ENCODE data around the gene SMYD3.

Gene SMYD3

DNA sequence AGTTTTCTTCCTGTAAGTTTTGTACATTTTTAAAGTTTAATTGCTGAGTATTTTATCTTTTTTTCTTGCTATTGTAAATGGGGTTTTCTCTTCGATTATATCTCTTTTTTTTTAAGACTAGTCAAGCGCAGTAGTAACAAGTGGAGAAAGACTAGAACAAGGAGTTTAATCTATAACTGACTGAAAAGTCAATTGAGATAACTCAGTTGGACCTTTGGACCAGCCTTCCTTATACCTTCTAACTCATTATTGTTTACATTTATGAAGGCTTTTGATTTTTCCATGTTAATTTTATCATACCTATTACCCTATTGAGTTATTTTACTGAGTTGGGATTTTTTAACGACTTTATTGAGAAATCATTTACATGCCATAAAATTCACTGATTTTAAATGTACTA is 81.2 kb downstream of the SMYD3 start:
- Histone ChIP-seq H3K4me2 (ENCODE audit: low read depth, low read length, poor library complexity, severe bottlenecking) (no peak overlapping the region), H3K4me3 (ENCODE audit: low read length, poor library complexity, severe bottlenecking) (no peak overlapping the region), H3K4me1 (ENCODE audit: insufficient read depth, low read length, poor library complexity, severe bottlenecking) (peaks cover 57% of the 10 kb centered on the region), H3K36me3 (ENCODE audit: insufficient read depth, low read length) (no peaks in the 10 kb centered on the region), H3K9ac (ENCODE audit: low read depth, low read length, poor library complexity, severe bottlenecking) (no peak overlapping the region), H3K9me2 (replicated peaks; ENCODE audit: low read depth, low read length) (no peaks in the 10 kb centered on the region), H3K79me2 (ENCODE audit: insufficient read depth, low read length) (peaks cover 21% of the 10 kb centered on the region), H3K9me3 (ENCODE audit: insufficient read depth, low read depth, low read length) (no peaks in the 10 kb centered on the region), H3F3A (ENCODE audit: low read depth) (peaks cover 11% of the 10 kb centered on the region), H3K27me3 (ENCODE audit: insufficient read depth, low read length, poor library complexity, severe bottlenecking) (no peaks in the 10 kb centered on the region), H2AFZ (ENCODE audit: low read length) (no peak overlapping the region), H4K20me1 (ENCODE audit: insufficient read depth, low read length, poor library complexity, severe bottlenecking) (no peaks in the 10 kb centered on the region)
- TF ChIP-seq, protein P1, sequence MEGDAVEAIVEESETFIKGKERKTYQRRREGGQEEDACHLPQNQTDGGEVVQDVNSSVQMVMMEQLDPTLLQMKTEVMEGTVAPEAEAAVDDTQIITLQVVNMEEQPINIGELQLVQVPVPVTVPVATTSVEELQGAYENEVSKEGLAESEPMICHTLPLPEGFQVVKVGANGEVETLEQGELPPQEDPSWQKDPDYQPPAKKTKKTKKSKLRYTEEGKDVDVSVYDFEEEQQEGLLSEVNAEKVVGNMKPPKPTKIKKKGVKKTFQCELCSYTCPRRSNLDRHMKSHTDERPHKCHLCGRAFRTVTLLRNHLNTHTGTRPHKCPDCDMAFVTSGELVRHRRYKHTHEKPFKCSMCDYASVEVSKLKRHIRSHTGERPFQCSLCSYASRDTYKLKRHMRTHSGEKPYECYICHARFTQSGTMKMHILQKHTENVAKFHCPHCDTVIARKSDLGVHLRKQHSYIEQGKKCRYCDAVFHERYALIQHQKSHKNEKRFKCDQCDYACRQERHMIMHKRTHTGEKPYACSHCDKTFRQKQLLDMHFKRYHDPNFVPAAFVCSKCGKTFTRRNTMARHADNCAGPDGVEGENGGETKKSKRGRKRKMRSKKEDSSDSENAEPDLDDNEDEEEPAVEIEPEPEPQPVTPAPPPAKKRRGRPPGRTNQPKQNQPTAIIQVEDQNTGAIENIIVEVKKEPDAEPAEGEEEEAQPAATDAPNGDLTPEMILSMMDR (conservative IDR thresholded peaks at IDR 0.05; ENCODE audit: low read length) = no peak
- TF ChIP-seq EZH2phosphoT487 (IDR thresholded peaks at IDR 0.05; ENCODE audit: borderline replicate concordance) = no peak

DNA sequence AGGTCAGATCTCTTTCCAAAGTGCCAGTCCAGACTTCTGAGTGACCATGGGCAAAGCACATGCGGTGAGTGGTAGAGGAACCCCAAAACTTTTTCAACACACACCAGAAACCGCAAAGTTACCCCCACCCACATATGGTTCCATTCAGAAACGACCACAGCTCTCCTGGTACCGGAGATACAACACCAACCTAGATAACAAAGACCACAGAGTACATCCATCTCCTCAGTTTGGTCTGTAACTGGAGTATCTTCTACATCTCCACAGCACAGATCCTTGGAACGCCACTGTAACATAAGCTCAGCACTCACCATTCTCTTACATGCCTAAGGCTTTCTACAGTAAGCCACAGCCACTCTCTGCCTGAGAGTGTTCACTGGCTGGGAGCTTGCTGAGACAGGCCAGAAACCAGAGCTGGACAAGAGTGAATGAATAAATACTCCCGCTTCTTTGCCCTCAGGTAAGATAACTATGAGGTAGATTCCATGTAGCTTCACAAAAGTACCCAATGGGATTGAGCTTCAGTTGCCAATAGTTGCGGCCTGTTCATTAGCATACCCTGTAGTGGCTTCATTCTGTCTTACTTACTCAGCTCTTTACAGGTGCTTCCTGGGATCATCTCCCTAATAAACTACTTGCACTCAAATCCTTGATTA is 81.8 kb downstream of the SMYD3 start:
- H3K4me3 ChIP-seq (ENCODE audit: low read length, poor library complexity, severe bottlenecking) = no peak overlapping the region
- no peak for TF ChIP-seq EZH2phosphoT487 (IDR thresholded peaks at IDR 0.05; ENCODE audit: borderline replicate concordance)
- TF ChIP-seq, protein P1 (conservative IDR thresholded peaks at IDR 0.05; ENCODE audit: low read length) = no peak

DNA sequence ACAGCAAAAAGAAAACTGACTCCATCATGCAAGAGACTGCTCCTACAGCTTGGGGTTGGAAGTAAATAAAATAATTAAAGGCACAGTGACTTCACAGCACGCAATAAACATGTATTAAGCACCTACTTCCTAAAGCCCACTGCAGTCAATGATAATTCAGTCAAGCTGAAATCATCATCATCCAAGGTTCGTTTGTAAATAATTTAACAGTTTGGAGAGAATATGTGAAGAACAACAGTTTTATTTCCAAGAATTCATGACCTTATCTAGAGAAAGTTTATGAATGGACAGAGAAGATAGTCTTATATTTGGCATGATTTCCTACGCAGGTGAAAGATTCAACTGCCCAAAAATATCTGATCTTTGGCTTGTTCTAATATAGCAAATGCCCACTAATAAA is 86.8 kb downstream of the SMYD3 start:
- H3K9me2 ChIP-seq (replicated peaks; ENCODE audit: low read depth, low read length) = no peaks in the 10 kb centered on the region
- peaks cover 14% of the 10 kb centered on the region for H3K9me3 ChIP-seq (ENCODE audit: insufficient read depth, low read depth, low read length)
- no peak for TF ChIP-seq EZH2phosphoT487 (IDR thresholded peaks at IDR 0.05; ENCODE audit: borderline replicate concordance)
- TF ChIP-seq, protein P1 (conservative IDR thresholded peaks at IDR 0.05; ENCODE audit: low read length) = no peak
- no peak overlapping the region for H3K4me2 ChIP-seq (ENCODE audit: low read depth, low read length, poor library complexity, severe bottlenecking)
- peaks cover 3% of the 10 kb centered on the region; the same call in 1 of the 2 replicates for H3K36me3 ChIP-seq (ENCODE audit: insufficient read depth, low read length)
- H3F3A ChIP-seq (ENCODE audit: low read depth) = 0 out of 2 replicates have a peak, but pooled peaks cover 4% of the 10 kb centered on the region
- no peaks in the 10 kb centered on the region for H4K20me1 ChIP-seq (ENCODE audit: insufficient read depth, low read length, poor library complexity, severe bottlenecking)
- no peak overlapping the region for H3K4me3 ChIP-seq (ENCODE audit: low read length, poor library complexity, severe bottlenecking)
- H2AFZ ChIP-seq (ENCODE audit: low read length) = no peak overlapping the region
- no peak overlapping the region for H3K9ac ChIP-seq (ENCODE audit: low read depth, low read length, poor library complexity, severe bottlenecking)
- H3K4me1 ChIP-seq (ENCODE audit: insufficient read depth, low read length, poor library complexity, severe bottlenecking) = peaks cover 48% of the 10 kb centered on the region
- peaks cover 15% of the 10 kb centered on the region; the same call in 1 of the 2 replicates for H3K79me2 ChIP-seq (ENCODE audit: insufficient read depth, low read length)
- H3K27me3 ChIP-seq (ENCODE audit: insufficient read depth, low read length, poor library complexity, severe bottlenecking) = no peaks in the 10 kb centered on the region

More for the DNA sequence above, 81.8 kb downstream of the SMYD3 start:
- Histone ChIP-seq H3K9me3 (ENCODE audit: insufficient read depth, low read depth, low read length) (no peaks in the 10 kb centered on the region), H3K79me2 (ENCODE audit: insufficient read depth, low read length) (peaks cover 15% of the 10 kb centered on the region), H3K9ac (ENCODE audit: low read depth, low read length, poor library complexity, severe bottlenecking) (no peak overlapping the region), H3K4me2 (ENCODE audit: low read depth, low read length, poor library complexity, severe bottlenecking) (no peak overlapping the region), H2AFZ (ENCODE audit: low read length) (no peak overlapping the region), H3K27me3 (ENCODE audit: insufficient read depth, low read length, poor library complexity, severe bottlenecking) (no peaks in the 10 kb centered on the region), H3K4me1 (ENCODE audit: insufficient read depth, low read length, poor library complexity, severe bottlenecking) (peaks cover 60% of the 10 kb centered on the region), H3F3A (ENCODE audit: low read depth) (peaks cover 11% of the 10 kb centered on the region), H3K36me3 (ENCODE audit: insufficient read depth, low read length) (no peaks in the 10 kb centered on the region), H3K9me2 (replicated peaks; ENCODE audit: low read depth, low read length) (no peaks in the 10 kb centered on the region), H4K20me1 (ENCODE audit: insufficient read depth, low read length, poor library complexity, severe bottlenecking) (no peaks in the 10 kb centered on the region)

All from Loucy (cell line).